Mesodermal cell (in vitro differentiated cells): Measurements from ENCODE around the gene APMAP.

Experiments used
- H3K27ac ChIP-seq: 2 replicates; pipeline ENCODE4 v1.7.0; 2013; ENCODE audit warnings: mild to moderate bottlenecking, low read depth, low read length, moderate library complexity; ENCODE audit not compliant: severe bottlenecking
- H3K36me3 ChIP-seq: 2 replicates; pipeline ENCODE4 v1.7.1; 2013; ENCODE audit warnings: mild to moderate bottlenecking, low read length, moderate library complexity; ENCODE audit not compliant: control insufficient read depth, insufficient read depth
- H3K4me1 ChIP-seq: one replicate; pipeline ENCODE4 v1.7.1; 2013; ENCODE audit warnings: mild to moderate bottlenecking, low read length; ENCODE audit not compliant: insufficient read depth, control insufficient read depth, poor library complexity, severe bottlenecking
- H3K4me3 ChIP-seq: 2 replicates; pipeline ENCODE4 v1.7.0; 2013; ENCODE audit warnings: low read length, control low read depth, mild to moderate bottlenecking; ENCODE audit not compliant: insufficient read depth, poor library complexity, severe bottlenecking; ENCODE audit errors: extremely low read depth
- H3K9me3 ChIP-seq: 2 replicates; pipeline ENCODE4 v1.7.1; 2013; ENCODE audit warnings: mild to moderate bottlenecking, low read length, moderate library complexity; ENCODE audit not compliant: control insufficient read depth
- WGBS, 2 experiments: methylation state at CpG; one replicate each; pipeline ENCODE4 v1.1.5; 2013; ENCODE audit warnings: missing lambda C conversion rate in 2 of 2; ENCODE audit not compliant: insufficient coverage in 2 of 2; 5-methylcytosine and 5-hydroxymethylcytosine counted together

APMAP gene

DNA sequence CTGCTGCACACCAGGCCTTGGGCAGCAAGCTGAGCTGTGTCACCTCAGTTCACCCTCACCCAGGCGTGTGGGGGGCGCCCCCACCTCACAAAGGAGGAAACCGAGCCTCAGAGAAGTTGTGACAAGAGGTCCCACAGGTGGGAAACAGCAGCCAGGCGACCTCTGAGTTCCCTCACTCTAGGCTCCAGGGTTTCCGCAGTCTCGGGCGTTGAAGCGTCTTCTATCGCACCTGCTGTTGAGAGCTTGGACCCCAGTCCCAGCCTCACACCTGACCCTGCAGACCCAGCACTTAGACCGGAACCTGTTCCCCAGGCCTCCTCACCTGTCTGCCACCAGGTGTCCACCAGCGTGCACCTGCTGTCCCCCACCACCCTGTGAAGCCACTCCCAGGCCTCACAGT lies 22.3 kb upstream of the APMAP start:
- no peak overlapping the region for H3K27ac ChIP-seq
- 83 to 89% methylated on average over 9 to 10 of the region's 11 CpGs for WGBS, 2 experiments
- H3K36me3 ChIP-seq = no peaks in the 10 kb centered on the region
- no peaks in the 10 kb centered on the region for H3K9me3 ChIP-seq
- H3K4me3 ChIP-seq = no peak overlapping the region
- H3K4me1 ChIP-seq = no peaks in the 10 kb centered on the region

DNA sequence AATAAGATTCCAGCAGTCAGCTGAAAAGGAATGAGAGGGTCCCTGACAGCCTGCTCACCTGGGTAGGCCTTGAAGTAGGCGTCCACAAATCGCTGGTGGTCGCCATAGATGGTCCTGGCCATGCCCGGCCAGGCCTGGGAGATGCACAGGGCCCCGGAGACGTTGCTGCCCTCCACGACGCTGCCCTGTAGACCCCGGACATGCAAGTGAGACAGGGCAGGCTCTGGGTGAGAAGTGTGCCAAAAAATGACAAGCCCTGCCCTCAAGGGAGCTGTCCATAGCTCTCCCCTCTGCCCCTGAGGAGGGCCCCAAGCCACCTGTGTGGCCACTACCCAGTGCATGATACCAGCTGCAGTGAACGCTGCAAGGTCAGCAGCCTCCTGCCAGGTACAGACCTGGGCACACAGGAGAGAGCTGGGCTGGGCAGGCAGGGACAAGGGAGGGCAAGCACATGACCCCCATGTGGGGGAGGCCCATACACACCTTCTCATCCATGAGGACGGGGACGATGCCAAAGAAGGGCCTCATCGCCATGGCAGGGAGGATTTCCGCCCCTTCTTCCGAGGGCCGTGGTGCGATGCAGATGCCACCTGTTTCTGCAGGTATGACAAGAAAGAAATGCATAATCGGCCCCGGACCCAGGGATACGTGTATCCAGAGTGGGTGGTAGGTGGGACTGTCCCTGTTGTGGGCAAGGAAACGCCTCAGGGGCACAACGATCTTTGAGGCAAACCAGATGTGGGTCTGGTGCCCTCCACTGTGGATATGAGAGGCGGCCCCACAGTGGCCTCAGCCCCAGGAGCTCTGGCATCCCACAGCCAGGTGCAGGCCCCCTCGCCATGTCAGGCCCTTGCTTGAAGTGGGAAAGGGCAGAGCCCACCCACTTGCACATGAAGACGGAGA lies 21.2 kb upstream of the APMAP start:
- WGBS, 2 experiments = 92 to 93% methylated on average over 25 of the region's 25 CpGs
- Histone ChIP-seq H3K4me3 (no peak overlapping the region), H3K4me1 (no peaks in the 10 kb centered on the region), H3K27ac (no peak overlapping the region), H3K36me3 (no peaks in the 10 kb centered on the region), H3K9me3 (no peaks in the 10 kb centered on the region)

DNA sequence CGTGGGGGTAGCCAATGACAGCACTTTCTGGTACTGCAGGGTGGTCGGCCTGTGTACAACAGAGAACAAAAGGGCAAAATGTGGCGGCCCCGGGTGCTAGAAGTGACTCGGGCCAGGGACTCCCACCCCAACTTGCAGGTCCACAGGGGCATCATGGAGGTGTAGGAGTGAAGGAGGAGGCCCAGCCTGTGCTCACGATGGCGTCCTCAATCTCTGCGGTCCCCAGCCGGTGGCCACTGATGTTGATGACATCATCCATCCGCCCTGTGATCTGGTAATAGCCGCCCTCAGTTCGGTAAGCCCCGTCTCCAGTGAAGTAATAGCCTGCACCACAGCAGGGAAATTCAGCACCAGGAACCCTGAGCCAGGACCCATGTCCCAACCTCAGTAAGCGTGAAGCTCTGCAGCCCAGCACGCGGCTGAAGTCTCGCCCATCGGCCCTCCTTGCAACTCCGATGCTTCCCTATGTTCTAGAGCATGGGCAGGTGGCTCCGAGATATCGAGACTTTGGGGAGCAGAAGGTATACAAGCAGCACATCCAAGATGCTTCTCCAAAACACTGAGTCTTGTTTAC lies 20.2 kb upstream of the APMAP start:
- Histone ChIP-seq H3K4me3 (no peak overlapping the region), H3K4me1 (no peaks in the 10 kb centered on the region), H3K9me3 (no peaks in the 10 kb centered on the region), H3K36me3 (no peaks in the 10 kb centered on the region), H3K27ac (no peak overlapping the region)
- WGBS, 2 experiments = 91 to 94% methylated on average over 18 to 20 of the region's 21 CpGs

DNA sequence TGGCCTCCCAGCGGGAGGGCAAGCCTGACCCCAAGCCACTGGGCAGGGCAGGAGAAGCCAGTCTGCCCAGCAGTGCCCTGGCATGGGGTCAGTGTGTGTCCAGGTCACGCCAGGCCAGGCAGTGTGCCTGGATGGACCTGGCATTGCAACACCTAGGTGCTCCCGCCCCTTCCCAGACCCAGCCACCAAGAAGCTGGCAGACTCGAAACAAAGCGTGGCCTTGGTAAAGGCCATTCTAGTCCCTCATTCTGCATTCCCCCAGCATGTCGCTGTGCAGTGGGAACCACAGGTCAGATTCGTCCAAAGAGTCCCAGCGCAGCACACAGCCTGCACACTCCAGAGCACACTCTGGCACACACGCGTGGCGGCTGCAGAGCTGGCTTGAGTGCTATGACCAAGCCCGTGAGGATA lies 19.3 kb upstream of the APMAP start:
- H3K27ac ChIP-seq = no peak overlapping the region
- no peak overlapping the region for H3K4me3 ChIP-seq
- H3K36me3 ChIP-seq = no peaks in the 10 kb centered on the region
- WGBS, 2 experiments = 90 to 95% methylated on average over 10 to 11 of the region's 12 CpGs
- no peaks in the 10 kb centered on the region for H3K4me1 ChIP-seq
- H3K9me3 ChIP-seq = no peaks in the 10 kb centered on the region

DNA sequence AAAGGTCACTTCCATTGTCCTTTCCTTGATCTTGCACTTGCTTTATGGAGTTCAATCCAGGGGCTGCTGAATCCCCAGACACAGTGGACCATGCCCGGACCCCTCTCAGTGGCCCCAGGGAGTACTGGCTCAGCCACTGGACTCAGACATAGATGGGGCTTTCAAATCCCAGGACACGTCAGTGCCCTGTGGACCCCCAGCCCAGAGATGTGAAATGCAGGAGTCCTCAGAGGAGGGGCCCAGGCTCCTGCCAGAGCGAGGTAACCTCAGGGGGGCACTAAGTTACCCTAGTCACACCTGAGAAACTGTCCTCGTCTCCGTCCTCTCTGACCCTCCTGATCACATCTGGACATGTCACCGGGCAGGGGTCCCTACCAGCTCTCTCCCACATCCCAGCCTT lies 18.7 kb upstream of the APMAP start:
- Histone ChIP-seq H3K4me1 (no peaks in the 10 kb centered on the region), H3K27ac (no peak overlapping the region)
- 83 to 92% methylated on average over 6 of the region's 6 CpGs for WGBS, 2 experiments

DNA sequence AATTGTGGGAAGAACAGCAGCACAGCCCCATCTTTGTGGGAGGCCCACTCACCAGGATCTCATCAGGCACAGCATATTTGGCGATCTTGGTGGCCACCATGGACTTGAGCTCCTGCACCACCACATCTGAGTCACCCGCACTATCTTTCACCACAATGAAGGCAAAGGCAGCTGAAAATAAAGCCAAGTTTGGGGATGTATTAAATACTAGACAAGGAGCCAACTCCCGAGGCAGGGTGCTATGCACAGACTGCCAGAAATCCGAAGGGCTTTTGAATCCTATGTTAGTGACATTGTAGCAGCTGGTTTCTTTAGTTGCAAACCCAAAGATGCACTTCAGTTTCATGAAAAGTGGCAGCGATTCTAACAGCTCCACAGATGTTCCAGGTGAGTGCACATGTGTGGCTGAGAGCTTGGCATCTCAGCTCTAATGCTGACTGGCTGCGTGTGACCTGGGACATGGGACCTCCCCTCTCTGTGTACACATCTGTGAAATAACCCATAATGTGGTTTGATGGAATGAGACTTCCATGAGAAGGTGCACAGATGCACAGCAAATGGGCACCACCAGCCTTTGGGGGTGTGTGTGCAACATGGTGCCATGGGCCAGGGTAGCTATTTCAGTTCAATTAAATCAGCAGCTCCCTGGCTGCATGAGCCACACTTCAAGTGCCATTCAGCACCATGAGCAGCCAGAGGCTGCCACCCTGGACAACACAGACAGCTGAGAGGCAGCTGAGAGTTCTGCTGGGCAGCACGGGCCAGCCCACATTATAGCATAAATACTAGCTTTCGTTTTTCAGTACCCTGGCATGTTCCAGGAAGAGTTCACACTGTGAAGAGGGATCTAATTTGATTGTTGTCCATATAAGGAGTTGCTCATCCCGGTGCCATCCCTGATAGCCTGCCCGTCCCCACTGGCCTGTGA lies 16.9 kb upstream of the APMAP start:
- Histone ChIP-seq H3K36me3 (no peaks in the 10 kb centered on the region), H3K27ac (no peak overlapping the region), H3K4me3 (no peak overlapping the region), H3K4me1 (no peaks in the 10 kb centered on the region), H3K9me3 (no peaks in the 10 kb centered on the region)
- WGBS, 2 experiments = 69 to 72% methylated on average over 6 to 7 of the region's 10 CpGs

More for the DNA sequence above, 18.7 kb upstream of the APMAP start:
- no peaks in the 10 kb centered on the region for H3K36me3 ChIP-seq
- H3K4me3 ChIP-seq = no peak overlapping the region
- no peaks in the 10 kb centered on the region for H3K9me3 ChIP-seq

DNA sequence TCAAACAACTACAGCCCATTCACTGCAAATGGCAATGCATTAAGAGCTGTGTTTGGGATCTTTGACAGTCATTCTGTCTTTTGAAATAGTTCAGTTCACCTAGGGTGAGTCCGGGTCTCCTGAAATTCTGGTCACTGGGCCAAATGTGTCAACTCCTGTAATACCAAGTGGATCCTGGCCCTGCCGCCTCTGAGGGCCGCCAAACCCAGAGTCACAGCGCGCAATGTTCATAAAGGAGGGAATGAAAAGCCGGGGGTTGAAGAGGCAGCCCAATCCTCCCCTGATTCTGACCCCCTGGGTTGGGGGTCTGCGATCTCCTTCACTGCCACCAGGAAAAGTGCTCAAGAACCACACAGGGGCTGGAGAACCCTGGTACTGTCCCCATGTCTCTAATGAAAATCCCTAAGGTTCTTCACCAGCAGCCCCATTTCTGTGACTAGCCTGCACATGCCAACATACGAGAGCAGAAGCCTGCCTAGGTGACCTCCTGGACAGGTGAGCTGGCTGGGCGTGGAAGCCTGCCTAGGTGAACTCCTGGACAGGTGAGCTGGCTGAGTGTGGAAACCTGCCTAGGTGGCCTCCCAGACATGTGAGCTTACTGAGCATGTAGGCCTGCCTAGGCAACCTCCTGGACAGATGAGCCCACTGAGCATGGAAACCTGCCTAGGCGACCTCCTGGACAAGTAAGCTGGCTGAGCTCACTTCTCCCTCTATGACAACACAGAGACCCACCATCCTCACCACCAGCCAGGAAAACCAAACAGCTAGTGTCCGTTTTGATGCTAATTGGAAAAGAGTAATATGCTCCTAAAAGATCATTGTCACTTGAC lies 16.1 kb upstream of the APMAP start:
- H3K4me3 ChIP-seq = no peak overlapping the region
- H3K27ac ChIP-seq = no peak overlapping the region
- H3K36me3 ChIP-seq = no peaks in the 10 kb centered on the region
- no peaks in the 10 kb centered on the region for H3K4me1 ChIP-seq
- WGBS, 2 experiments = 81 to 88% methylated on average over 7 to 10 of the region's 11 CpGs
- no peaks in the 10 kb centered on the region for H3K9me3 ChIP-seq

DNA sequence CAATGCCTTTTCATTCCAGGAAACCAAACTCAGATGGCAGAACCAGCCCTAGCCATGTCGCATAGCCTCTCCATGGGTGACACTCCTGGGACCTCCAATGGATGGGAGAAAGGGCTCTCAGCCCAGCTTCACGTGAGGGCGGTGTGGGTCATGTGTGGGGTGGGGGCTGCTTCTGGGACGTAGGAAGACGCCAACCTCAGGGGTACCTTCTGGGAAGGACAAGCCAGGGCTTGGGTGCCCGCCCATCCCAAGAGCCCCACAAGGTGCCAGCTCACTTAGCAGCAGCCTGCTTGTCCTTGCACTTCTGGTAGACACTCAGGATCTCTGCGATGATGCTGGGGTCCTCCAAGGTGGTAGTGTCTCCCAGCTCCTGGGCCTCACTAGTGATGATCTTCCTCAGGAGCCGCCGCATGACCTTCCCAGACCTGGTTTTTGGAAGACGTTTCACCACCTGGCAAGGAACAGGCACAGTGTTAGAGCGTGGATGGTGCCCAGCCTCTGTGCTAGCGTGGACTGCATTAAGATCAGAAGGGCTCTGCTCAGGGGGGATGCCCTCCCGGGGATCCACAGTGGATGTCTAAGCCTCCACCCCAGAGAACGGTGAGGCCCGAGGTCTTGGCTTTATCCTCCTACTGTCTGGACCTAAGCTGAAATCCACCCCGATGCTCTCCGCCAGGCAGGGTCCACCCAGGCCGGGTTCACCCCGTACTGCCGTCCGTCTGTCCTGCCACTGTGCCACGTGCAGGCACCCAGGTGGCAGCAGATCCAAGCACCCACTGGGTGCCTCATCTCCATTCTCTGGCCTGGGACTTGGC lies 15.1 kb upstream of the APMAP start:
- Histone ChIP-seq H3K36me3 (no peaks in the 10 kb centered on the region), H3K4me3 (no peak overlapping the region), H3K27ac (no peak overlapping the region), H3K9me3 (no peaks in the 10 kb centered on the region), H3K4me1 (no peaks in the 10 kb centered on the region)
- WGBS, 2 experiments = 91 to 93% methylated on average over 12 to 17 of the region's 22 CpGs

DNA sequence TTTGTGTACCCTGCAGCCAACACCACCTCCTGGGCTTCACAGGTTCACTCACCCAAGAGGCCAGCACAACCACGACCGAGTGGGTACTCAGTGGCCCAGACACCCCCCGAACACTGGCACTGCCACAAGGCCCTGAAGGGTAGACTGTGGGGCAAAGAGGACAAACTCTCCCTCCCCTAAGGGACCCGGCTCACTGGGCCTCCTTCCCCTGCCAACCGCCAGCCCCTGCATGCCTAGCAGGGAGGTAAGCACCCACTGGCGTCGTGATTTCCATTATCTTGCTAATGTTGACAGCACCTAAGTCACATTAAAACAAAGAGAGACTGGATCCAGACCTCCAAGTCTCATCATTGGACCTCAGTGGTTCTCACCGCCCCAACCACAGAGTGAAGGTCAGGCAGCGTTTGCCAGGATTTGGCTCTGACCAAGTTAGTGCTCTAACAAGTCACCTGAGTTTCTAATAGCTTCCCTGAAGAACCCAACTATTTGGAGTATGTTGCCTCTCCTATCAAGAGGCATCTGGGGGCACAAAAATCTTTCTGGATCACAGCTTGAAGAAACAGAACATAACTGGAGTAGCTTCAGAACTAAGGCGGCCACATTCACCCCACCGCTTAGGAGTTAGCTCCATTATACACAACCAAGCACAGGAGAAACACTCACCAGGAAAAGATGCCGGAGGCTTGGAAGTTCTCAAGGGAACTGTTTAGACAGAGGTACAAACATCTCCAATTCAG lies 14.0 kb upstream of the APMAP start:
- Histone ChIP-seq H3K4me3 (no peak overlapping the region), H3K9me3 (peaks cover 3% of the 10 kb centered on the region), H3K4me1 (no peaks in the 10 kb centered on the region), H3K36me3 (no peaks in the 10 kb centered on the region), H3K27ac (no peak overlapping the region)
- 66 to 80% methylated on average over 7 to 9 of the region's 12 CpGs for WGBS, 2 experiments
